ENCODE results near the gene LGI2. TPM values are rescaled to one million over a fixed set of nuclear protein-coding genes. Genes with fewer than 3 reads are reported as not detected.

The LGI2 gene
- total and polyA plus RNA-seq, 2 of the 8 experiments (the other 6 are each of a cell fraction or from before 2014, with no cell fraction given) = 2.3 to 4.0 TPM

- ChIA-PET POLR2A (ENCODE audit: partially characterized antibody) (no interaction called here), CTCF (ENCODE audit: partially characterized antibody) (interaction anchor here (1.3 to 3.3 kb wide), 4 partner anchors 9 to 58 kb away, joined by 3 to 13 read pairs (median 8); no protein-coding TSS in a partner anchor)
- Histone ChIP-seq H3K9ac (replicated peaks in 1 of 4; ENCODE audit: extremely low read depth in 1 of 4, low read depth in 3 of 4, low read length in 3 of 4) (no peak overlapping the region), H2AFZ (ENCODE audit: low read length) (no peak overlapping the region), H3K56ac (replicated peaks; ENCODE audit: insufficient read length, low read depth, low read length) (no peak overlapping the region), H2BK5ac (ENCODE audit: low read depth, low read length) (no peak overlapping the region), H3K4me1 (replicated peaks in 1 of 4; ENCODE audit: control insufficient read depth in 3 of 4, insufficient read depth in 4 of 4, low read length in 3 of 4) (no peaks in the 10 kb centered on the region), H3K79me2 (ENCODE audit: control insufficient read depth in 1 of 2, insufficient read depth in 2 of 2, low read length in 2 of 2) (no peaks in the 10 kb centered on the region), H3K4ac (replicated peaks; ENCODE audit: insufficient read length, low read depth, low read length) (no peak overlapping the region), H4K91ac (replicated peaks; ENCODE audit: insufficient read length, low read length) (no peak overlapping the region), H3K36me3 (ENCODE audit: control insufficient read depth in 2 of 4, insufficient read depth in 4 of 4, low read length in 3 of 4) (no peaks in the 10 kb centered on the region), H3K23ac (ENCODE audit: insufficient read length) (no peak overlapping the region), H3K27ac (ENCODE audit: low read depth, low read length) (no peak overlapping the region), H4K20me1 (replicated peaks in 1 of 2; ENCODE audit: control insufficient read depth in 1 of 2, insufficient read depth in 2 of 2, low read length in 2 of 2) (no peaks in the 10 kb centered on the region), H2BK12ac (ENCODE audit: low read depth, low read length) (0 out of 2 replicates have a peak overlapping the region, but pooled peaks have one; percentile 43), H3K79me1 (ENCODE audit: low read depth, low read length) (no peaks in the 10 kb centered on the region), H3K4me3 (ENCODE audit: extremely low read depth in 1 of 4, insufficient read depth in 2 of 4, low read depth in 3 of 4, low read length in 4 of 4) (no peak overlapping the region), H2BK20ac (ENCODE audit: low read length) (no peak overlapping the region), H4K5ac (ENCODE audit: insufficient read length, low read depth, low read length) (no peak overlapping the region), H2BK15ac (ENCODE audit: low read length) (no peak overlapping the region), H3K9me3 (ENCODE audit: insufficient read depth in 2 of 2, low read depth in 1 of 2, low read length in 1 of 2) (no peaks in the 10 kb centered on the region), H3K4me2 (ENCODE audit: insufficient read depth in 1 of 2, low read depth in 2 of 2, low read length in 2 of 2) (no peak overlapping the region), H3K14ac (ENCODE audit: insufficient read length) (no peak overlapping the region), H3K27me3 (replicated peaks in 1 of 4; ENCODE audit: control insufficient read depth in 3 of 4, extremely low read depth in 1 of 4, insufficient read depth in 3 of 4, low read length in 3 of 4) (no peaks in the 10 kb centered on the region; a peak in 1 of 7 replicates), H2AK5ac (ENCODE audit: low read depth, low read length) (no peak overlapping the region), H3K23me2 (ENCODE audit: low read depth, low read length) (no peaks in the 10 kb centered on the region; the same call in 1 of the 2 replicates), H2BK120ac (replicated peaks; ENCODE audit: low read depth, low read length) (no peak overlapping the region), H3K18ac (ENCODE audit: extremely low read depth, low read length) (no peak overlapping the region), H4K8ac (ENCODE audit: extremely low read depth, insufficient read depth, low read length) (no peak overlapping the region)
- DNase-seq (ENCODE audit: low read depth in 1 of 2, low spot score in 2 of 2) (no peak), FAIRE-seq (no peak)
- 86% methylated on average over 3 of the region's 4 CpGs; no CpG with 5 or more reads in 1 of the 2 experiments for WGBS, 2 experiments (ENCODE audit: extremely low coverage in 1 of 2, insufficient coverage in 1 of 2, insufficient read length in 1 of 2, insufficient replicate concordance in 2 of 2, low coverage in 1 of 2, low lambda C conversion rate in 2 of 2, missing lambda C conversion rate in 1 of 2)
- TF ChIP-seq KDM1A (IDR thresholded peaks at IDR 0.05; ENCODE audit: borderline replicate concordance, low read length) = no peak
- no peak for TF ChIP-seq JUND (IDR thresholded peaks at IDR 0.05; ENCODE audit: low read length)
- TF ChIP-seq RBBP5 (IDR thresholded peaks at IDR 0.05; ENCODE audit: borderline replicate concordance, low read depth, low read length) = no peak
- TF ChIP-seq MAX (IDR thresholded peaks at IDR 0.05) = no peak
- no peak for TF ChIP-seq SRF (IDR thresholded peaks at IDR 0.05; ENCODE audit: low read depth, low read length)
- TF ChIP-seq TAF7 (optimal IDR thresholded peaks at IDR 0.05; ENCODE audit: borderline replicate concordance, low read depth, low read length) = no peak
- TF ChIP-seq SIRT6 (IDR thresholded peaks at IDR 0.05; ENCODE audit: low read length) = no peak
- TF ChIP-seq HDAC6 (IDR thresholded peaks at IDR 0.05; ENCODE audit: low read depth, low read length) = no peak
- TF ChIP-seq BACH1 (IDR thresholded peaks at IDR 0.05; ENCODE audit: low read length) = no peak
- TF ChIP-seq RAD21 (IDR thresholded peaks at IDR 0.05 in 1 of 2, conservative IDR thresholded peaks at IDR 0.05 in 1 of 2; ENCODE audit: low read depth in 2 of 2, low read length in 2 of 2) = no peak
- TF ChIP-seq RXRA (IDR thresholded peaks at IDR 0.05; ENCODE audit: insufficient read depth, low read depth, low read length) = no peak
- no peak for TF ChIP-seq FOSL1 (IDR thresholded peaks at IDR 0.05; ENCODE audit: insufficient read depth, low read depth, low read length)
- no peak for TF ChIP-seq POLR2A (IDR thresholded peaks at IDR 0.05; ENCODE audit: control extremely low read depth in 1 of 2, low read depth in 2 of 2, low read length in 2 of 2)
- no peak for TF ChIP-seq CBX5 (IDR thresholded peaks at IDR 0.05; ENCODE audit: low read depth, low read length)
These were observed 55.2 kb downstream of the LGI2 start for GRCh38 chr4:24975510-24975909.

Data from H1 (cell line).